ENCODE results near the gene GRM4. TPM values are rescaled to one million over a fixed set of nuclear protein-coding genes. Genes with fewer than 3 reads are reported as not detected.
A peak's percentile ranks its signal among the peaks of the same experiment; 100 is the strongest.

Gene GRM4
- total RNA-seq, 4 donors from 2014 or later = 0.35 to 2.2 TPM; not detected in 2

DNA sequence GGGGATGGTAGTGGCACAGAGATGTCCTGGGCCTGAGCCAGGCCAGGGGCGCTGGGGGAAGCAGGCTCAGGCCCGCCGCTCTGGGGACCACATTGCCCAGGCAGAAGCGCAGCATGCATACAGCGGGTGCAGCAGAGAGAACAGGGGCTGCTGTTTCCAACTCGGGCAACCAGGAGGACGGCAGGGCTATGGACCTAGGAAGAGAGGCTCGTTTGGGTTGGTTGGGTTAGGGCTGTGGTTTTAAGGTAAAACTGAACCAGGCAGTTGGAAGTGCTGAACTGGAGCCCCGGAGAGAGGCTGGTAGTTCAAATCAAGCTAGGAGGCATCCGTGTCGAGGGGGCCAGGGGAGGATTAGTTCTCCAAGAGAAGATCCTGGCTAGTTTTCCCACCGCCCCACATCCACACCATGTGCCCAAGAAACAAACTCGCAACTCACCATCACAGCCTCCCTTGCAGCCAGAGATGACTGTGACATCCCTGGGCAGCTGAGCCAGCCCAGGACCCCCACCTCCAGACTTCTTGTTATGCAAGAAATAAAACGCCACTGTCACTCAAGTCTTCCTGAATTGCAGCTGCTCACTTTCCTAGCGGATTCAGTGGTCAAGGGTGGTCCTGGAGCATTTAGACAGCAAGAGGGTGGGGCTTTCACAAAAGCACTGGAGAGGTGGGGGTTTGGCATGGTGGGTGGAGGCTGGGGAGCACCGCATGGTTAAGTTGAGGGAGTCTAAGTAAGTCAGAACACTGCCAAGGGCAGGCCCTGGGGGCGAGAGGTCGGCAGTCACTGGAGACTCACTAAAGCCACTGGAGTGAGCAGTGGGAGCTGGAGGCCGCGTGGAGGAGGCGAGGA is 161.2 kb downstream of the GRM4 start:
- DNase-seq = no peak
- Histone ChIP-seq H3K27me3 (no peaks in the 10 kb centered on the region), H3K4me1 (no peaks in the 10 kb centered on the region), H3K36me3 (no peaks in the 10 kb centered on the region), H3K9me3 (no peaks in the 10 kb centered on the region), H3K27ac (no peak overlapping the region), H3K4me3 (no peak overlapping the region)
- TF ChIP-seq POLR2A (IDR thresholded peaks at IDR 0.05) = no peak
- TF ChIP-seq, protein P1, sequence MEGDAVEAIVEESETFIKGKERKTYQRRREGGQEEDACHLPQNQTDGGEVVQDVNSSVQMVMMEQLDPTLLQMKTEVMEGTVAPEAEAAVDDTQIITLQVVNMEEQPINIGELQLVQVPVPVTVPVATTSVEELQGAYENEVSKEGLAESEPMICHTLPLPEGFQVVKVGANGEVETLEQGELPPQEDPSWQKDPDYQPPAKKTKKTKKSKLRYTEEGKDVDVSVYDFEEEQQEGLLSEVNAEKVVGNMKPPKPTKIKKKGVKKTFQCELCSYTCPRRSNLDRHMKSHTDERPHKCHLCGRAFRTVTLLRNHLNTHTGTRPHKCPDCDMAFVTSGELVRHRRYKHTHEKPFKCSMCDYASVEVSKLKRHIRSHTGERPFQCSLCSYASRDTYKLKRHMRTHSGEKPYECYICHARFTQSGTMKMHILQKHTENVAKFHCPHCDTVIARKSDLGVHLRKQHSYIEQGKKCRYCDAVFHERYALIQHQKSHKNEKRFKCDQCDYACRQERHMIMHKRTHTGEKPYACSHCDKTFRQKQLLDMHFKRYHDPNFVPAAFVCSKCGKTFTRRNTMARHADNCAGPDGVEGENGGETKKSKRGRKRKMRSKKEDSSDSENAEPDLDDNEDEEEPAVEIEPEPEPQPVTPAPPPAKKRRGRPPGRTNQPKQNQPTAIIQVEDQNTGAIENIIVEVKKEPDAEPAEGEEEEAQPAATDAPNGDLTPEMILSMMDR (IDR thresholded peaks at IDR 0.05) = no peak
- intact Hi-C loops (cut with DNase I; ENCODE audit: low total_unique reads) = no loop called here

DNA sequence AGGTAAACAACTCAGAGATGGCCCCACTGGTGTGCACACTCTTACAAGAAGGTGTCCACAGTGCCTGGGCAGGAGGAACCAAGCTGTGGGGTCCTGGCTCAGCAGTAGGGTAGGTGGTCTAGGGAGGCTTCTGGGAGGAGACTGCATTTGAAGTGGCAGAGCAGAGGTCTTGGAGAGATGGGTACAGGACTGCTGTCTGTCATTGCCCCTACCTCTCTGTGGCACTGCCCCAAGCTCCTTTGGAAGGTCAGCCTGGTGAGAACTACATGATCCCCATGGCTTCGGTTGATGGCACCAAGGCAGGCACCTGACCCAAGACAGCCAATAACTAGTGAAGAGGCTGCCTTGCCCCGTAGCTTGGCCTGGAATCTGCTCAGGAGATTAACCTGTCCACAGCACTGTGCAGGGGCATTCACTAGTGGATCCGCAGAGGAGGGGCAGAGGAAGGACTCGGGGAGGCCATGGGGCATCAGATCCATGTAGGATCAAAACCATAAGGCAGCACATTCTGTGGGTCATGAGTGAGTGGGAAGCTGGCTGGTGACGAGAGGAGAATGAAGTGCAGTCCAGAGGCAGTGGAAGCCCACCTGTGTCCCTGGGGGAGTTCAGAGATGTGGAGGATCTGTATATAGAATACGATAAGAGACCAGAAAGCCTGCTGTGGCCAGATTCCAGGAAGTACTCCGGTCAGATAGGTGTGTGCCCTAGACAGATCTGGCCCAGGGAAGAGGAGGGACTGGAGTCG is 162.0 kb downstream of the GRM4 start:
- H3K4me1 ChIP-seq = no peaks in the 10 kb centered on the region

DNA sequence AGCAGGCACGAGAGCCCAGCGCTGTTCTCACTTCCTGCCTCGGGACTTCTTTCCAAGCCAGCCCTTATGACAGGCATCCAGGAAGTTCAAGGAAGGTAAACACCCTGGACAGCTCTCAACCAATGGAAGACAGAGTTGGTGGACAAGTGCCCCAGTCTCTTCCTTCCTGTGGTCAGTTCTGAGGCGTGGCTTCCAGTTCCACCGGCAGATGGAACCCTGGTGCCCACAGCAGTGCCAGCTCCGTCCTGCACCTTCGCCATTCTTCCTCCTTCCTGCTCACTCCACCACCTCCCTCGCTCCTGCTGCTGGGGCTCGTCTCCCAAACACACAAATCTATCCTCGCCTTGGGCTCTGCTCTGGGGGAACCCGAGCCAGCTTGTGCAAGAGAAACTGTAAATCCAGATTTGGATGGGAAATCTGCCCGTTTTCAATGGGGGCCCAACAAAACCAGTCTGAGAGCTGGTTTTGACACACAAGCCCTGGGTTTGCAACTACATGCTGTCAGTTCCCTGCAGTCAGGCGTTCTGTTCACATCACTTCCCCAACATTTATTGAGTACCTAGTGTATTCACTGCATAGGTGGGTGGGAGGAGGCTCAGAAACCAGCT is 162.7 kb downstream of the GRM4 start:
- no peak overlapping the region for H3K4me3 ChIP-seq
- no peak for TF ChIP-seq POLR2A (IDR thresholded peaks at IDR 0.05)
- TF ChIP-seq, protein P1 (IDR thresholded peaks at IDR 0.05) = no peak
- H3K36me3 ChIP-seq = no peaks in the 10 kb centered on the region
- intact Hi-C loops (cut with DNase I; ENCODE audit: low total_unique reads) = no loop called here
- no peak overlapping the region for H3K27ac ChIP-seq
- peak in 1 of 2 donors; percentile 24 for DNase-seq
- no peaks in the 10 kb centered on the region for H3K4me1 ChIP-seq
- no peaks in the 10 kb centered on the region for H3K9me3 ChIP-seq
- H3K27me3 ChIP-seq = no peaks in the 10 kb centered on the region

More for the DNA sequence above, 162.0 kb downstream of the GRM4 start:
- Histone ChIP-seq H3K4me3 (no peak overlapping the region), H3K27ac (no peak overlapping the region), H3K27me3 (no peaks in the 10 kb centered on the region), H3K9me3 (no peaks in the 10 kb centered on the region), H3K36me3 (no peaks in the 10 kb centered on the region)
- no peak for DNase-seq
- TF ChIP-seq, protein P1 (IDR thresholded peaks at IDR 0.05) = no peak
- TF ChIP-seq POLR2A (IDR thresholded peaks at IDR 0.05) = no peak
- intact Hi-C loops (cut with DNase I; ENCODE audit: low total_unique reads) = no loop called here

DNA sequence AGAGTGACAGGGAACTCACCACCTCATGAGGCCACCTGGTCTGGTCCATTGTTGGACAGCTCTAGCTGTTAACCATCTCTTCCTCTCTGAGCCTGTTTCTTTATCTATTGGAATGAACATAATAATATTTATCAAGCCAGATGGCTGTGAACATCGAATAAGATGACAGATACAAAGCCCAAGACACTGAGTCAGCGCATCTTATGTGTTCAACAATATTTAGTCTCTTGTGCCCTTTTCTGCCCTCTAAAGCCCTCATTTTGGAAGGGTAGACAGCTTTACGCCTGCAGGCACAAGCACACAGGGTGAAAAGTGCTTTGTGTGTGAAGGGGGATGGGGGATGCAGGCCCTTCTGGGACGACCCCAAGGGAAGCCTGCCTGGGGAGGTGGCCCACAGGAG is 164.0 kb downstream of the GRM4 start:
- no peaks in the 10 kb centered on the region for H3K9me3 ChIP-seq
- intact Hi-C loops (cut with DNase I; ENCODE audit: low total_unique reads) = no loop called here
- H3K4me1 ChIP-seq = no peaks in the 10 kb centered on the region
- H3K27ac ChIP-seq = no peak overlapping the region
- no peak for TF ChIP-seq POLR2A (IDR thresholded peaks at IDR 0.05)
- TF ChIP-seq, protein P1 (IDR thresholded peaks at IDR 0.05) = no peak
- no peaks in the 10 kb centered on the region for H3K36me3 ChIP-seq
- DNase-seq = no peak
- H3K27me3 ChIP-seq = no peaks in the 10 kb centered on the region
- H3K4me3 ChIP-seq = no peak overlapping the region

Data from uterus (tissue), 4 donors.